CD4-positive, CD25-positive, alpha-beta regulatory T cell (primary cell): ENCODE data around the gene FOXK1. TPM values are rescaled to one million over a fixed set of nuclear protein-coding genes. Genes with fewer than 3 reads are reported as not detected.
"Not testable (repeated sequence)": the region's sequence is repeated elsewhere in the genome, so short reads cannot be mapped to it uniquely, and the experiment has no call there.

ENCODE experiments used
- ATAC-seq, 2 donors: fragments of 150-1000 bp; cut with Tn5 transposase; one replicate each; pipeline ENCODE4 v1.10.0; 2021; ENCODE audit warnings: low read depth in 2 of 2, moderate number of reproducible peaks in 2 of 2, moderate library complexity in 1 of 2
- DNase-seq, 3 donors: peaks; one replicate each; pipeline versions ENCODE4 v3.0.0 to v3.0.0-alpha.2; 2012 to 2022; ENCODE audit warnings: mixed read lengths in 1 of 3
- H3K27ac ChIP-seq: one replicate; pipeline ENCODE4 v1.7.0; 2013; ENCODE audit warnings: mild to moderate bottlenecking, low read length; ENCODE audit not compliant: insufficient read depth, poor library complexity, severe bottlenecking
- H3K27me3 ChIP-seq: one replicate; pipeline ENCODE4 v1.7.0; 2013; ENCODE audit warnings: low read length; ENCODE audit not compliant: control insufficient read depth, insufficient read depth
- H3K36me3 ChIP-seq: one replicate; pipeline ENCODE4 v1.7.0; 2013; ENCODE audit warnings: mild to moderate bottlenecking, low read length, moderate library complexity; ENCODE audit not compliant: control insufficient read depth, insufficient read depth
- H3K4me1 ChIP-seq: 2 replicates; pipeline ENCODE4 v1.7.0; 2013; ENCODE audit warnings: mild to moderate bottlenecking, low read length; ENCODE audit not compliant: insufficient read depth, control insufficient read depth, poor library complexity, severe bottlenecking
- H3K4me3 ChIP-seq: one replicate; pipeline ENCODE4 v1.7.0; 2013; ENCODE audit warnings: low read depth, mild to moderate bottlenecking, low read length, moderate library complexity
- H3K9me3 ChIP-seq, 2 experiments: 1 replicate in 1 of 2; 2 replicates in 1 of 2; pipeline ENCODE4 v1.7.0; 2013; ENCODE audit warnings: low read length in 2 of 2, mild to moderate bottlenecking in 1 of 2, moderate library complexity in 1 of 2; ENCODE audit not compliant: control insufficient read depth in 2 of 2
- H3K27ac Mint-ChIP-seq, 3 donors: one replicate each; pipeline ENCODE4 v1.8.0; 2020 to 2022; ENCODE audit warnings: mild to moderate bottlenecking in 3 of 3, mixed read lengths in 3 of 3, moderate library complexity in 2 of 3
- H3K27me3 Mint-ChIP-seq: one replicate; pipeline ENCODE4 v1.8.0; 2022; ENCODE audit warnings: mild to moderate bottlenecking, mixed read lengths
- H3K36me3 Mint-ChIP-seq: one replicate; pipeline ENCODE4 v1.8.0; 2020; ENCODE audit warnings: mixed read lengths
- H3K4me1 Mint-ChIP-seq, 4 donors: one replicate each; pipeline ENCODE4 v1.8.0; 2020 to 2022; ENCODE audit warnings: mixed read lengths in 4 of 4, mild to moderate bottlenecking in 1 of 4
- H3K4me3 Mint-ChIP-seq, 4 donors: one replicate each; pipeline ENCODE4 v1.8.0; 2020 to 2022; ENCODE audit warnings: mild to moderate bottlenecking in 4 of 4, mixed read lengths in 4 of 4, moderate library complexity in 3 of 4
- H3K9me3 Mint-ChIP-seq, 7 donors: one replicate each; pipeline ENCODE4 v1.8.0; 2020 to 2022; ENCODE audit warnings: mixed read lengths in 7 of 7, mild to moderate bottlenecking in 3 of 7, moderate library complexity in 2 of 7
- polyA plus RNA-seq, 4 donors: library from polyadenylated mRNA; unstranded; fragments of 300-500 nt; fragmentation: Illumina TruSeq; gene quantifications; one replicate each; pipeline ENCODE4 v1.2.3, GENCODE V29; 2021
- total RNA-seq: library from RNA; stranded (reverse); gene quantifications from one replicate; pipeline ENCODE4 v1.2.3, GENCODE V29; 2022

FOXK1 gene
- total and polyA plus RNA-seq, 5 donors from 2014 or later: 1.8 to 55.1 (median 2.7) TPM

- no peak overlapping the region for H3K27ac ChIP-seq
- no peaks in the 10 kb centered on the region for H3K4me1 ChIP-seq
- H3K27me3 ChIP-seq: no peaks in the 10 kb centered on the region
- no peak for ATAC-seq
- peaks cover 0 to 3% (median 0%) of the 10 kb centered on the region in 4 donors for H3K4me1 Mint-ChIP-seq
- peak overlapping the region in 1 of 3 donors; percentile 20 for H3K27ac Mint-ChIP-seq
- no peak for DNase-seq
- no peaks in the 10 kb centered on the region for H3K36me3 Mint-ChIP-seq
- no peaks in the 10 kb centered on the region for H3K9me3 ChIP-seq
- no peaks in the 10 kb centered on the region for H3K9me3 Mint-ChIP-seq
- no peaks in the 10 kb centered on the region for H3K27me3 Mint-ChIP-seq
- H3K4me3 ChIP-seq: no peak overlapping the region
- no peaks in the 10 kb centered on the region for H3K36me3 ChIP-seq
- no peak overlapping the region for H3K4me3 Mint-ChIP-seq
Observed at GRCh38 chr7:4800926-4801838, 119.1 kb downstream of the FOXK1 start.

- no peaks in the 10 kb centered on the region for H3K9me3 Mint-ChIP-seq
- no peak for ATAC-seq
Observed at GRCh38 chr7:4801839-4802231, 119.7 kb downstream of the FOXK1 start.

GRCh38 chr7:4802577-4802976, 120.5 kb downstream of the FOXK1 start:
- H3K9me3 ChIP-seq, ATAC-seq, H3K27ac Mint-ChIP-seq, H3K4me1 Mint-ChIP-seq, H3K27me3 ChIP-seq, H3K27me3 Mint-ChIP-seq, H3K4me3 ChIP-seq, H3K4me3 Mint-ChIP-seq, H3K36me3 Mint-ChIP-seq, H3K4me1 ChIP-seq, H3K9me3 Mint-ChIP-seq, DNase-seq, H3K27ac ChIP-seq, H3K36me3 ChIP-seq: not testable (repeated sequence)

More at GRCh38 chr7:4801839-4802231, 119.7 kb downstream of the FOXK1 start:
- H3K4me3 Mint-ChIP-seq: no peak overlapping the region
- no peak for DNase-seq
- no peaks in the 10 kb centered on the region for H3K4me1 ChIP-seq
- no peak overlapping the region for H3K27ac ChIP-seq
- no peaks in the 10 kb centered on the region for H3K27me3 Mint-ChIP-seq
- no peaks in the 10 kb centered on the region for H3K27me3 ChIP-seq
- H3K4me1 Mint-ChIP-seq: peaks cover 0 to 3% (median 0%) of the 10 kb centered on the region in 4 donors
- no peaks in the 10 kb centered on the region for H3K9me3 ChIP-seq
- H3K4me3 ChIP-seq: no peak overlapping the region
- H3K36me3 ChIP-seq: no peaks in the 10 kb centered on the region
- H3K36me3 Mint-ChIP-seq: no peaks in the 10 kb centered on the region
- no peak overlapping the region for H3K27ac Mint-ChIP-seq

GRCh38 chr7:4803397-4804241, 121.5 kb downstream of the FOXK1 start:
- peaks cover 5% of the 10 kb centered on the region for H3K27me3 Mint-ChIP-seq
- no peak overlapping the region for H3K4me3 Mint-ChIP-seq
- peaks cover 0 to 3% (median 0%) of the 10 kb centered on the region in 4 donors for H3K4me1 Mint-ChIP-seq
- Histone ChIP-seq H3K27ac (no peak overlapping the region), H3K4me1 (no peaks in the 10 kb centered on the region), H3K4me3 (no peak overlapping the region), H3K9me3 (no peaks in the 10 kb centered on the region), H3K36me3 (no peaks in the 10 kb centered on the region), H3K27me3 (peaks cover 2% of the 10 kb centered on the region)
- ATAC-seq: no peak
- H3K27ac Mint-ChIP-seq: no peak overlapping the region
- no peaks in the 10 kb centered on the region for H3K9me3 Mint-ChIP-seq
- no peak for DNase-seq
- H3K36me3 Mint-ChIP-seq: no peaks in the 10 kb centered on the region

- H3K9me3 Mint-ChIP-seq: peaks cover 0 to 1% (median 0%) of the 10 kb centered on the region in 7 donors
- Histone ChIP-seq H3K36me3 (no peaks in the 10 kb centered on the region), H3K4me3 (no peak overlapping the region), H3K27me3 (peaks cover 2% of the 10 kb centered on the region), H3K9me3 (no peaks in the 10 kb centered on the region), H3K27ac (no peak overlapping the region), H3K4me1 (peaks cover 10% of the 10 kb centered on the region)
- peaks cover 17% of the 10 kb centered on the region for H3K27me3 Mint-ChIP-seq
- peaks cover 0 to 11% (median 0%) of the 10 kb centered on the region in 4 donors for H3K4me1 Mint-ChIP-seq
- DNase-seq: no peak
- no peak for ATAC-seq
- no peaks in the 10 kb centered on the region for H3K36me3 Mint-ChIP-seq
- H3K27ac Mint-ChIP-seq: no peak overlapping the region
- H3K4me3 Mint-ChIP-seq: no peak overlapping the region
Observed at GRCh38 chr7:4805110-4805983, 123.3 kb downstream of the FOXK1 start.

- no peaks in the 10 kb centered on the region for H3K9me3 ChIP-seq
- Mint-ChIP-seq H3K36me3 (no peaks in the 10 kb centered on the region), H3K9me3 (peaks cover 0 to 1% (median 0%) of the 10 kb centered on the region in 7 donors), H3K4me1 (peaks cover 0 to 13% (median 0%) of the 10 kb centered on the region in 4 donors), H3K4me3 (no peak overlapping the region), H3K27ac (no peak overlapping the region), H3K27me3 (peaks cover 21% of the 10 kb centered on the region)
- no peak for ATAC-seq
- H3K4me1 ChIP-seq: peaks cover 10% of the 10 kb centered on the region
- H3K27me3 ChIP-seq: peaks cover 2% of the 10 kb centered on the region
- no peak overlapping the region for H3K4me3 ChIP-seq
- no peaks in the 10 kb centered on the region for H3K36me3 ChIP-seq
- H3K27ac ChIP-seq: no peak overlapping the region
- DNase-seq: no peak
Observed at GRCh38 chr7:4805984-4806300, 123.8 kb downstream of the FOXK1 start.

- Histone ChIP-seq H3K27me3 (peaks cover 2% of the 10 kb centered on the region), H3K4me3 (no peak overlapping the region), H3K9me3 (no peaks in the 10 kb centered on the region), H3K36me3 (no peaks in the 10 kb centered on the region), H3K4me1 (peaks cover 10% of the 10 kb centered on the region), H3K27ac (no peak overlapping the region)
- no peaks in the 10 kb centered on the region for H3K36me3 Mint-ChIP-seq
- peaks cover 23% of the 10 kb centered on the region for H3K27me3 Mint-ChIP-seq
- DNase-seq (no peak), ATAC-seq (no peak)
- H3K4me1 Mint-ChIP-seq: peaks cover 0 to 10% (median 0%) of the 10 kb centered on the region in 4 donors
- H3K27ac Mint-ChIP-seq: peak overlapping the region in 1 of 3 donors; percentile 60
- H3K4me3 Mint-ChIP-seq: no peak overlapping the region
- H3K9me3 Mint-ChIP-seq: peaks cover 0 to 1% (median 0%) of the 10 kb centered on the region in 7 donors
Observed at GRCh38 chr7:4806983-4807597, 125.0 kb downstream of the FOXK1 start.
